Pancreas (tissue), 10 donors: ENCODE results near the gene BNIP5. TPM values are rescaled to one million over a fixed set of nuclear protein-coding genes. Genes with fewer than 3 reads are reported as not detected.
A peak's percentile ranks its signal among the peaks of the same experiment; 100 is the strongest.
"Not testable (repeated sequence)": the region's sequence is repeated elsewhere in the genome, so short reads cannot be mapped to it uniquely, and the experiment has no call there.

Source experiments
- ATAC-seq, 4 donors: fragments of 200-7000 bp; cut with Tn5 transposase; one replicate each; pipeline versions ENCODE4 v1.8.0 to v1.9.1; 2020; ENCODE audit warnings: mild to moderate bottlenecking in 4 of 4, moderate library complexity in 4 of 4
- DNase-seq, 6 donors: peaks; one replicate each; pipeline ENCODE4 v3.0.0-alpha.2; 2020
- FAIRE-seq: peaks from 2 replicates; lab custom pipeline; 2012; peaks lifted over from hg19 to GRCh38; lab: Jason Lieb, UNC
- H3K27ac ChIP-seq, 4 donors: fragments of 200-600 bp; sonication (generic); 1 replicate in 3 of 4; 2 replicates in 1 of 4; pipeline versions ENCODE4 v1.5.0 to v1.8.0; 2020
- H3K27me3 ChIP-seq, 4 donors: fragments of 200-600 bp; one replicate each; pipeline ENCODE4 v1.8.0; 2021
- H3K36me3 ChIP-seq, 3 donors: fragments of 200-600 bp; sonication (generic) in 1 of 3; one replicate each; pipeline versions ENCODE4 v1.5.0 to v1.8.0; 2020 to 2021
- H3K4me1 ChIP-seq, 3 donors: fragments of 200-600 bp; one replicate each; pipeline ENCODE4 v1.8.0; 2021
- H3K4me3 ChIP-seq, 4 donors: fragments of 200-600 bp; sonication (generic) in 2 of 4; one replicate each; pipeline versions ENCODE4 v1.5.0 to v1.8.0; 2020 to 2021
- H3K9me3 ChIP-seq, 4 donors: fragments of 200-600 bp; one replicate each; pipeline ENCODE4 v1.8.0; 2021
- CTCF ChIP-seq, 4 donors: fragments of 200-600 bp; sonication (generic) in 3 of 4; IDR thresholded peaks; one replicate each; pipeline versions ENCODE4 v1.5.0 to v1.8.0; 2021; ENCODE audit warnings: antibody characterized with exemption in 4 of 4
- WGBS, 2 donors: extraction: QIAGEN DNeasy Blood & Tissue Kit; methylation state at CpG; one replicate each; pipeline ENCODE4 v1.1.7; 2013; 5-methylcytosine and 5-hydroxymethylcytosine counted together
- intact Hi-C, 3 donors: fragments of 100-400 bp; cut with DNase I; formaldehyde crosslinking; loops; one replicate each; pipeline versions ENCODE4 v1.11.1 to v1.14.2; 2022
- polyA plus RNA-seq, 2 donors: library from polyadenylated mRNA; stranded (reverse); fragments of 200-250 nt; gene quantifications; one replicate each; pipeline ENCODE4 v1.2.3, GENCODE V29; 2013
- total RNA-seq, 6 donors: library from RNA; stranded (reverse); fragmentation: NEBNext Ultra II Directional in 4 of 6; extraction: Animal tissue kit (Norgen Biotek cat#: 25700) in 4 of 6; gene quantifications; one replicate each; pipeline versions ENCODE4 v1.2.1 to v1.2.4, GENCODE V29; 2021 to 2023
- donor health status: healthy with polysubstance abuse.
- donor health status: DM: no; HTN: no; CAD: no; lungs with moderate emphysema.
- donor health status: DM: no; HTN: no; CAD: no.
- donor health status: control.
- donor health status: control.
- donor health status: Bipolar disorder and iron deficiency.
- donor health status: DM: yes; HTN: yes; CAD: no.
- donor health status: DM: no; HTN: no; CAD: no.
- donor health status: DM: no; HTN: no; CAD: no.
- donor health status: DM: yes; HTN: yes; CAD: no.

Gene BNIP5
- total and polyA plus RNA-seq, 8 donors, result 0.12 to 37.5 (median 0.38) TPM

GRCh38 chr6:36340306-36340617 is 3.6 kb upstream of the BNIP5 start:
- ATAC-seq (no peak), DNase-seq (no peak), FAIRE-seq (no peak)
- no peaks in the 10 kb centered on the region for H3K27me3 ChIP-seq
- H3K9me3 ChIP-seq, result no peaks in the 10 kb centered on the region
- H3K4me1 ChIP-seq, result no peaks in the 10 kb centered on the region
- peak overlapping the region in 1 of 4 donors; percentile 27 for H3K27ac ChIP-seq
- WGBS, 2 donors, result 65 to 71% methylated on average over 12 of the region's 12 CpGs
- no peak overlapping the region for H3K4me3 ChIP-seq
- H3K36me3 ChIP-seq, result no peaks in the 10 kb centered on the region
- intact Hi-C loops, result no loop called here
- no peak for TF ChIP-seq CTCF (IDR thresholded peaks at IDR 0.05)

GRCh38 chr6:36339146-36339545 is 2.5 kb upstream of the BNIP5 start:
- Histone ChIP-seq H3K9me3 (no peaks in the 10 kb centered on the region), H3K4me3 (no peak overlapping the region), H3K27me3 (no peaks in the 10 kb centered on the region), H3K4me1 (peaks cover 0 to 10% (median 4%) of the 10 kb centered on the region in 3 donors), H3K36me3 (no peaks in the 10 kb centered on the region), H3K27ac (no peak overlapping the region)
- no peak for ATAC-seq
- TF ChIP-seq CTCF (IDR thresholded peaks at IDR 0.05), result no peak
- DNase-seq, result no peak
- 73 to 80% methylated on average over 12 of the region's 12 CpGs for WGBS, 2 donors
- intact Hi-C loops, result no loop called here
- FAIRE-seq, result no peak

DNA sequence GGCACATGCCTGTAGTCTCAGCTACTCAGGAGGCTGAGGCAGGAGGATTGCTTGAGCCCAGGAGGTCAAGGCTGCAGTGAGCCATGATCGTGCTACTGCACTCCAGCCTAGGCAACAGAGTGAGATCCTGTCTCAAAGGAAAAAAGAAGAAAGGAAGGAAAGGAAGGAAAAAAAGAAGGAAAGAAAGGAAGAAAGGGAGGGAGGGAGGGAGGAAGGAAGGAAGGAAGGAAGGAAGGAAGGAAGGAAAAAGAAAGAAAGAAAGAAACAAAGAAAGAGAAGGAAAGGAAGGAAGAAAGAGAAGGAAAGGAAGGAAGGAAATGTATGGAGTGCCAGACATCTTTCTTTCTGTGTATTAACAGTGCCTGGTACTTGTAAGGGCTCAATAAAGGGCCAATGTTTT is 1.5 kb upstream of the BNIP5 start:
- H3K4me3 ChIP-seq, H3K27me3 ChIP-seq, ATAC-seq, H3K36me3 ChIP-seq, DNase-seq, intact Hi-C loops, H3K9me3 ChIP-seq, FAIRE-seq, H3K27ac ChIP-seq: not testable (repeated sequence)
- peaks cover 0 to 14% (median 13%) of the 10 kb centered on the region in 3 donors for H3K4me1 ChIP-seq
- WGBS, 2 donors, result 48 to 85% methylated on average over 1 of the region's 1 CpG

DNA sequence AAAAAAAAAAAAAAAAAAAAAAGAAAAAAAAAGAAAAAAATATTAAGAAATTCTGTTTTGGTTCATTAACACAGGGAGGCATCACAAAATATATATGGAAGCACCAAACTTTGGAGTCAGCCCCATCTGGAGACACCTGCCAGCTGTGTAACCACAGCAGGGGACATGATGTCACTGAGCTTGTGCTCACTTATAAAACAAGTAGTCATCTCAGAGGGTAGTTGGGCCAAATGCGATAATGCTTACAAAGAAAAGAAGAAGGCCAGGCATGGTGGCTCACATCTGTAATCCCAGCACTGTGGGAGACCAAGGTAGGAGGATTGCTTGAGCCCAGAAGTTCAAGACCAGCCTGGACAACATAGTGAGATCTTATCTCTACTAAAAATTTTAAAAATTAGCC is 1.1 kb upstream of the BNIP5 start:
- Histone ChIP-seq H3K9me3 (no peaks in the 10 kb centered on the region), H3K27ac (no peak overlapping the region), H3K4me3 (no peak overlapping the region), H3K36me3 (no peaks in the 10 kb centered on the region), H3K27me3 (no peaks in the 10 kb centered on the region), H3K4me1 (peaks cover 0 to 16% (median 16%) of the 10 kb centered on the region in 3 donors)
- 95 to 97% methylated on average over 1 of the region's 1 CpG for WGBS, 2 donors
- TF ChIP-seq CTCF (IDR thresholded peaks at IDR 0.05), result no peak
- FAIRE-seq, result no peak
- intact Hi-C loops, result no loop called here
- no peak for ATAC-seq
- DNase-seq, result no peak

DNA sequence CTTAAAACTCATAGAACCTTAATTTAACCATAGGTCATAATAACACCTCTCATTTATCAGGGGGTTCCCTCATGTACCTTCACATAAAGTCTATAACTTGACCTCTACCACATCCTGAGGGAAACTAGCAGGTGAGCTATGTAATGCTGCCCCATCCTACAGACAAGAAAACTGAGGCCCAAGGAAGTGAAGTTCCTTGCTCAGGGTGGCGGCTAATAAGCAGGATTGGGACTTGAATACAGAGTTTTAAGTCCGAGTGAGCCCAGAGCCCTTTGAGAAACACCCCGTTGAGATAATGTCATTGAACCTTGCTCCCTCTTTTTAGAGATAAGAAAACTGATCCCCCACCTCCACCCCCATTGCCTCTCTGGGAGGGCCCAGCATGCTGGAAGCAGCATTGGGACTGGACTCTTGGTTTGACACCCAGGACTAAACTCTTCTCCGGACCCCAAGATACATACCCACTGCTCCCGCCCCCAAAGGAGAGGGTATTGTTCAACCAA is 429 bp downstream of the BNIP5 start:
- 75 to 76% methylated on average over 5 of the region's 5 CpGs for WGBS, 2 donors
- no peaks in the 10 kb centered on the region for H3K27me3 ChIP-seq
- ATAC-seq (no peak), DNase-seq (no peak), FAIRE-seq (no peak)
- peak overlapping the region in 2 of 4 donors; percentile 50 to 86 for H3K27ac ChIP-seq
- H3K36me3 ChIP-seq, result no peaks in the 10 kb centered on the region
- peaks cover 0 to 17% (median 16%) of the 10 kb centered on the region in 3 donors for H3K4me1 ChIP-seq
- no peaks in the 10 kb centered on the region for H3K9me3 ChIP-seq
- H3K4me3 ChIP-seq, result peak overlapping the region in 2 of 4 donors; percentile 6 to 33
- intact Hi-C loops, result no loop called here
- TF ChIP-seq CTCF (IDR thresholded peaks at IDR 0.05), result no peak
